GM21737 (cell line): ENCODE results near the gene KDM4B.

Experiments used
- ATAC-seq: cut with Tn5 transposase; IDR thresholded peaks from one replicate; pipeline ENCODE4 v1.9.1; 2021; ENCODE audit warnings: mild to moderate bottlenecking, moderate library complexity; ENCODE audit not compliant: unreplicated experiment

KDM4B gene

GRCh38 chr19:5103061-5103701 is 134.3 kb downstream of the KDM4B start:
- ATAC-seq = no peak

- no peak for ATAC-seq
Observed at GRCh38 chr19:5103812-5104410, 135.0 kb downstream of the KDM4B start.

GRCh38 chr19:5104871-5105351 is 136.0 kb downstream of the KDM4B start:
- no peak for ATAC-seq

- no peak for ATAC-seq
Observed at GRCh38 chr19:5106191-5106726, 137.3 kb downstream of the KDM4B start.

- ATAC-seq = no peak
Observed at GRCh38 chr19:5106971-5107370, 138.1 kb downstream of the KDM4B start.

- ATAC-seq = no peak
Observed at GRCh38 chr19:5107432-5108122, 138.7 kb downstream of the KDM4B start.

- ATAC-seq = no peak
Observed at GRCh38 chr19:5108123-5108596, 139.2 kb downstream of the KDM4B start.

GRCh38 chr19:5108866-5109265 is 140.0 kb downstream of the KDM4B start:
- no peak for ATAC-seq

GRCh38 chr19:5109560-5109959 is 140.6 kb downstream of the KDM4B start:
- ATAC-seq = no peak

GRCh38 chr19:5110546-5110945 is 141.6 kb downstream of the KDM4B start:
- ATAC-seq = no peak

- no peak for ATAC-seq
Observed at GRCh38 chr19:5111051-5111450, 142.1 kb downstream of the KDM4B start.

GRCh38 chr19:5112175-5112574 is 143.3 kb downstream of the KDM4B start:
- no peak for ATAC-seq

- ATAC-seq = no peak
Observed at GRCh38 chr19:5112681-5113575, 144.0 kb downstream of the KDM4B start.

- no peak for ATAC-seq
Observed at GRCh38 chr19:5113633-5114586, 145.0 kb downstream of the KDM4B start.

GRCh38 chr19:5114727-5115126 is 145.8 kb downstream of the KDM4B start:
- ATAC-seq = no peak

- ATAC-seq = no peak
Observed at GRCh38 chr19:5115351-5115750, 146.4 kb downstream of the KDM4B start.

GRCh38 chr19:5115771-5116202 is 146.9 kb downstream of the KDM4B start:
- ATAC-seq = no peak

- ATAC-seq = no peak
Observed at GRCh38 chr19:5116292-5116691, 147.4 kb downstream of the KDM4B start.

- no peak for ATAC-seq
Observed at GRCh38 chr19:5117421-5117820, 148.5 kb downstream of the KDM4B start.

- no peak for ATAC-seq
Observed at GRCh38 chr19:5118026-5118425, 149.1 kb downstream of the KDM4B start.
